Adipocyte (in vitro differentiated cells): Measurements from ENCODE around the gene IGF1R.
A peak's percentile ranks its signal among the peaks of the same experiment; 100 is the strongest.
"Not testable (repeated sequence)": the region's sequence is repeated elsewhere in the genome, so short reads cannot be mapped to it uniquely, and the experiment has no call there.

Source experiments
- DNase-seq: peaks from one replicate; pipeline ENCODE4 v3.0.0-alpha.2; 2015; ENCODE audit warnings: low read depth
- H3K27me3 ChIP-seq: replicated peaks from 2 replicates; pipeline ENCODE4 v1.7.0; 2013; ENCODE audit warnings: mild to moderate bottlenecking, low read length, moderate library complexity; ENCODE audit not compliant: control insufficient read depth, insufficient read depth
- H3K36me3 ChIP-seq: 2 replicates; pipeline ENCODE4 v1.7.0; 2013; ENCODE audit warnings: low read length, mild to moderate bottlenecking, moderate library complexity; ENCODE audit not compliant: control insufficient read depth, insufficient read depth, severe bottlenecking
- H3K4me1 ChIP-seq: 2 replicates; pipeline ENCODE4 v1.7.0; 2013; ENCODE audit warnings: mild to moderate bottlenecking, low read length, moderate library complexity; ENCODE audit not compliant: control insufficient read depth, insufficient read depth
- H3K4me3 ChIP-seq: 2 replicates; pipeline ENCODE4 v1.7.0; 2013; ENCODE audit warnings: mild to moderate bottlenecking, low read length, moderate library complexity
- H3K9ac ChIP-seq: 2 replicates; pipeline ENCODE4 v1.7.0; 2013; ENCODE audit warnings: mild to moderate bottlenecking, low read length, moderate library complexity
- H3K9me3 ChIP-seq: 2 replicates; pipeline ENCODE4 v1.7.0; 2013; ENCODE audit warnings: mild to moderate bottlenecking, low read length, moderate library complexity; ENCODE audit not compliant: control insufficient read depth

Gene IGF1R

DNA sequence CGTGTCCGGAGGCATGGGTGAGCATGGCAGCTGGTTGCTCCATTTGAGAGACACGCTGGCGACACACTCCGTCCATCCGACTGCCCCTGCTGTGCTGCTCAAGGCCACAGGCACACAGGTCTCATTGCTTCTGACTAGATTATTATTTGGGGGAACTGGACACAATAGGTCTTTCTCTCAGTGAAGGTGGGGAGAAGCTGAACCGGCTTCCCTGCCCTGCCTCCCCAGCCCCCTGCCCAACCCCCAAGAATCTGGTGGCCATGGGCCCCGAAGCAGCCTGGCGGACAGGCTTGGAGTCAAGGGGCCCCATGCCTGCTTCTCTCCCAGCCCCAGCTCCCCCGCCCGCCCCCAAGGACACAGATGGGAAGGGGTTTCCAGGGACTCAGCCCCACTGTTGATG is 309.7 kb downstream of the IGF1R start:
- no peak for DNase-seq
- Histone ChIP-seq H3K36me3 (peaks cover 45% of the 10 kb centered on the region), H3K4me3 (no peak overlapping the region), H3K4me1 (peaks cover 5% of the 10 kb centered on the region), H3K9me3 (peaks cover 16% of the 10 kb centered on the region), H3K27me3 (no peaks in the 10 kb centered on the region), H3K9ac (no peak overlapping the region)

DNA sequence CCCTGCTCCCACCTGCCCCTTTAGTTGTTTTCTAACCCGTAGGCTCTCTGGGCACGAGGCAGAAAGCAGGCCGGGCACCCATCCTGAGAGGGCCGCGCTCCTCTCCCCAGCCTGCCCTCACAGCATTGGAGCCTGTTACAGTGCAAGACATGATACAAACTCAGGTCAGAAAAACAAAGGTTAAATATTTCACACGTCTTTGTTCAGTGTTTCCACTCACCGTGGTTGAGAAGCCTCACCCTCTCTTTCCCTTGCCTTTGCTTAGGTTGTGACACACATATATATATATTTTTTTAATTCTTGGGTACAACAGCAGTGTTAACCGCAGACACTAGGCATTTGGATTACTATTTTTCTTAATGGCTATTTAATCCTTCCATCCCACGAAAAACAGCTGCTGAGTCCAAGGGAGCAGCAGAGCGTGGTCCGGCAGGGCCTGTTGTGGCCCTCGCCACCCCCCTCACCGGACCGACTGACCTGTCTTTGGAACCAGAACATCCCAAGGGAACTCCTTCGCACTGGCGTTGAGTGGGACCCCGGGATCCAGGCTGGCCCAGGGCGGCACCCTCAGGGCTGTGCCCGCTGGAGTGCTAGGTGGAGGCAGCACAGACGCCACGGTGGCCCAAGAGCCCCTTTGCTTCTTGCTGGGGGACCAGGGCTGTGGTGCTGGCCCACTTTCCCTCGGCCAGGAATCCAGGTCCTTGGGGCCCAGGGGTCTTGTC is 310.7 kb downstream of the IGF1R start:
- peaks cover 5% of the 10 kb centered on the region for H3K4me1 ChIP-seq
- no peak overlapping the region for H3K4me3 ChIP-seq
- DNase-seq, result no peak
- peaks cover 16% of the 10 kb centered on the region for H3K9me3 ChIP-seq
- peaks cover 45% of the 10 kb centered on the region for H3K36me3 ChIP-seq
- no peaks in the 10 kb centered on the region for H3K27me3 ChIP-seq
- no peak overlapping the region for H3K9ac ChIP-seq

DNA sequence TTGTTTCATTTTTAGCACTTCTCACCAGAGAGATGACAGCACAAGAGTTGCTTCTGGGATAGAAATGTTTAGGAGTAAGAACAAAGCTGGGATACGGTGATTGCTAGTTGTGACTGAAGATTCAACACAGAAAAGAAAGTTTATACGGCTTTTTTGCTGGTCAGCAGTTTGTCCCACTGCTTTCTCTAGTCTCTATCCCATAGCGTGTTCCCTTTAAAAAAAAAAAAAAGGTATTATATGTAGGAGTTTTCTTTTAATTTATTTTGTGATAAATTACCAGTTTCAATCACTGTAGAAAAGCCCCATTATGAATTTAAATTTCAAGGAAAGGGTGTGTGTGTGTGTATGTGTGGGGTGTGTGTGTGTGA is 311.3 kb downstream of the IGF1R start:
- no peak overlapping the region for H3K9ac ChIP-seq
- H3K9me3 ChIP-seq, result peaks cover 16% of the 10 kb centered on the region
- no peak overlapping the region for H3K4me3 ChIP-seq
- peaks cover 9% of the 10 kb centered on the region for H3K4me1 ChIP-seq
- peaks cover 45% of the 10 kb centered on the region for H3K36me3 ChIP-seq
- DNase-seq, result no peak
- H3K27me3 ChIP-seq, result no peaks in the 10 kb centered on the region

DNA sequence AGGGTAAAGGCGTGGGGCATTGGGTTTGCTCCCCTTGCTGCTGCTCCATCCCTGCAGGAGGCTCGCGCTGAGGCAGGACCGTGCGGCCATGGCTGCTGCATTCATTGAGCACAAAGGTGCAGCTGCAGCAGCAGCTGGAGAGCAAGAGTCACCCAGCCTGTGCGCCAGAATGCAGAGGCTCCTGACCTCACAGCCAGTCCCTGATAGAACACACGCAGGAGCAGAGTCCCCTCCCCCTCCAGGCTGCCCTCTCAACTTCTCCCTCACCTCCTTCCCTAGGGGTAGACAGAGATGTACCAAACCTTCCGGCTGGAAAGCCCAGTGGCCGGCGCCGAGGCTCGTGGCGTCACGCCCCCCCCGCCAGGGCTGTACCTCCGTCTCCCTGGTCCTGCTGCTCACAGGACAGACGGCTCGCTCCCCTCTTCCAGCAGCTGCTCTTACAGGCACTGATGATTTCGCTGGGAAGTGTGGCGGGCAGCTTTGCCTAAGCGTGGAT is 312.3 kb downstream of the IGF1R start:
- DNase-seq, result no peak
- H3K36me3 ChIP-seq, result peaks cover 45% of the 10 kb centered on the region

DNA sequence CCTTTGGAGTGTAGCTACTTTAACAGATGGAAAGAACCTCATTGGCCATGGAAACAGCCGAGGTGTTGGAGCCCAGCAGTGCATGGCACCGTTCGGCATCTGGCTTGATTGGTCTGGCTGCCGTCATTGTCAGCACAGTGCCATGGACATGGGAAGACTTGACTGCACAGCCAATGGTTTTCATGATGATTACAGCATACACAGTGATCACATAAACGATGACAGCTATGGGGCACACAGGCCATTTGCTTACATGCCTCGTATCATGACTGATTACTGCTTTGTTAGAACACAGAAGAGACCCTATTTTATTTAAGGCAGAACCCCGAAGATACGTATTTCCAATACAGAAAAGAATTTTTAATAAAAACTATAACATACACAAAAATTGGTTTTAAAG is 315.1 kb downstream of the IGF1R start:
- Histone ChIP-seq H3K36me3 (peaks cover 35% of the 10 kb centered on the region), H3K4me3 (no peak overlapping the region), H3K9me3 (peaks cover 16% of the 10 kb centered on the region), H3K4me1 (peaks cover 11% of the 10 kb centered on the region), H3K9ac (no peak overlapping the region), H3K27me3 (no peaks in the 10 kb centered on the region)
- no peak for DNase-seq

More for the DNA sequence above, 312.3 kb downstream of the IGF1R start:
- H3K4me1 ChIP-seq, result peaks cover 6% of the 10 kb centered on the region
- H3K9ac ChIP-seq, result no peak overlapping the region
- no peak overlapping the region for H3K4me3 ChIP-seq
- peaks cover 16% of the 10 kb centered on the region for H3K9me3 ChIP-seq
- no peaks in the 10 kb centered on the region for H3K27me3 ChIP-seq

DNA sequence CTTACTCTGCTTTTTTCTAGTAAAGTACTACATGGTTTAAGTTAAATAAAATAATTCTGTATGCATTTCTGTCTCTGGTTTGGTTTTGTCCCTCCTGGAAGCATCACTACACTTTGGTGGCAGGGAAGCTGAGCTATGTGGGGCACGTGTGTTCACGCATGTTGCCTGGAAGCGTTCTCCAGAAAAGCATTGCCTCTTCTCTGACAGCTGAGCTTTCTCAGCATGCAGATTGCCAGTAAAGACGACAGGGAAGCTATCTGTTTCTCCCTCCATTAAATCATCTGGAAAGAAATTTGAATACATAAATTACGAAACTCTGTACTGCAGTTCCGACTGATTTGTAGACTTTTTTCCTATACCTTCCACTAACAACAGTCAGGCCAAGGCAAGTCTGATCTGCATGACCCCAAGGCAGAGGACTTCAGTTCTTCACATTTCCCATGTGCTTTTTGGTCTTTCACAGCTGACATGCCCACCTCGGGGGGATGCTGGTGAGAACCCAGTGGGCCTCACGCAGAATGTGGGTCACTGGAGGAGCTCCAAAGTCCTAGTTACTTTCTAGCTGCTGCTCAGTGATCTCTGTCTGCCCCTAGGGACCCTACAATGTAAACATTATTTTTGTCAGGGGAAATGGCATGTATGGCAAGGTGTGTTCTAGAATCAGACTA is 316.3 kb downstream of the IGF1R start:
- DNase-seq, result peak; percentile 13
- no peak overlapping the region for H3K4me3 ChIP-seq
- H3K27me3 ChIP-seq, result no peaks in the 10 kb centered on the region
- peaks cover 27% of the 10 kb centered on the region for H3K36me3 ChIP-seq
- peaks cover 11% of the 10 kb centered on the region for H3K4me1 ChIP-seq
- H3K9ac ChIP-seq, result no peak overlapping the region
- peaks cover 16% of the 10 kb centered on the region for H3K9me3 ChIP-seq

DNA sequence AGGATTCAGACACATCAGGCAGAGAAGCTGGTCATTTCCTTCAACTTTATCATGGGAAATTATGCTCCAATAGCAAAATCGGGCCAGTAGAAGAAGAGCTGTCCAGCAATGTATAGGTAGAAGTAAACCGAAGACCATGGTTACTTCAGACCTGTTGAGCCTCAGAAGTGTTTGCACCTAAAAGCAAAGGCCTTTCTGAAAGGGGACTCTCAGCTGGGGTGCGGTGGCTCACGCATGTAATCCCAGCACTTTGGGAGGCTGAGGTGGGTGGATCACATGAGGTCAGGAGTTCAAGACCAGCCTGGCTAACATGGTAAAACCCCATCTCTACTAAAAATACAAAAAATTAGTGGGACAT is 316.8 kb downstream of the IGF1R start:
- Histone ChIP-seq H3K9me3 (peaks cover 16% of the 10 kb centered on the region), H3K4me1 (peaks cover 11% of the 10 kb centered on the region), H3K36me3 (peaks cover 27% of the 10 kb centered on the region)
- not testable (repeated sequence) for H3K9ac ChIP-seq, H3K4me3 ChIP-seq, DNase-seq, H3K27me3 ChIP-seq

DNA sequence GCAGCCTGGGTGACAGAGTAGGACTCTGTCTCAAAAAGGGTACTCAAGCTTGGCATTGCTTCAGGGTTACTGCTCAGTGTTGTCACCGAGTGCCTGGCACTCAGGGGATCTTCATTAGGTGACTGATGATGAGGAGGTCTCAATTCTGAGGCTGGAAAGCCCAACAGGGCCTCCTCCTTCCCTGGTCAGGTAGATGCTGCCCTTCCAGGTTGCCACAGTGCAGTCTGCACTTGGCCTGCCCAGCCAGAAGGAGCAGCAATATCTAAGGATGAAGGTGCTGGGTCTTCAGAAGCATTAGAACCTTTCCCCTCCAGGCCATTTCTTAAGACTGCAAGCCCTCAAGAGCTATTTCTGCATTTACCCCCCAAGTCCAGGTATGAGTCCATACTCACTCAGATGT is 317.3 kb downstream of the IGF1R start:
- H3K4me3 ChIP-seq, result no peak overlapping the region
- H3K9me3 ChIP-seq, result peaks cover 16% of the 10 kb centered on the region
- DNase-seq, result no peak
- H3K27me3 ChIP-seq, result no peaks in the 10 kb centered on the region
- peaks cover 11% of the 10 kb centered on the region for H3K4me1 ChIP-seq
- peaks cover 22% of the 10 kb centered on the region for H3K36me3 ChIP-seq
- H3K9ac ChIP-seq, result no peak overlapping the region

DNA sequence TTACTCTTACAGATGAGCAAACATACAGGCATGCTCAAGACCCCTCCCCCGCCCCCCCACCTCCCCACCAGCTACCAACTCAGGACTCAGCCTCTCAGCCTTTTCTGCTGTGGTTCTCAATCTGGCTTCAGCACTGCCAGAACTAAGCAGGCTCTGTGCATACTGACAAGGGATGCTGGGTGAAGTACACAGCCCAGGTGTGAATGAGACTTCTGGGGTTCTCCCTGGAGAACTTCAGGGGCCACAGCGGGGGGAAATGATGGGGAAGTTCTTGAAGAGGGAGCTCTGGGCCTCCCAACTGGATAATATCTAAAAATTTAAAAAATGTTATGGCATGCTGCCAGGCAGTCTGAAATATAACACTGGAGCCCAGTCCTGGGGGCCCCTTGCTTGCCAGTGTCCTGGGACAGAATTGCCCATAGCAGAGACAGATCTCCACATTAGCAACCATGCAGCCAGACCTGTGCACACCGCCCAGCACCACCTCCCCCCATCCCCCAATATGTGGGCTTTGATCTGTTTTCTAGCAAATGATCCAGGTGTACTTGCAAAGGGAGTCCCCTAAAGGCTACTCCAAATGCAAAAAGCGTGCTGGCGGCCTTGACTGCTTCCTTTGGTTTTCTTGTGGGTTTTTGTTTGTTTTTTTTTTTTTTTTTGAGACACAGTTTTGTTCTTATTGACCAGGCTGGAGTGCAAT is 317.9 kb downstream of the IGF1R start:
- Histone ChIP-seq H3K4me1 (peaks cover 11% of the 10 kb centered on the region), H3K9me3 (peaks cover 16% of the 10 kb centered on the region), H3K9ac (no peak overlapping the region), H3K27me3 (no peaks in the 10 kb centered on the region), H3K4me3 (no peak overlapping the region), H3K36me3 (peaks cover 16% of the 10 kb centered on the region)
- peak; percentile 54 for DNase-seq

DNA sequence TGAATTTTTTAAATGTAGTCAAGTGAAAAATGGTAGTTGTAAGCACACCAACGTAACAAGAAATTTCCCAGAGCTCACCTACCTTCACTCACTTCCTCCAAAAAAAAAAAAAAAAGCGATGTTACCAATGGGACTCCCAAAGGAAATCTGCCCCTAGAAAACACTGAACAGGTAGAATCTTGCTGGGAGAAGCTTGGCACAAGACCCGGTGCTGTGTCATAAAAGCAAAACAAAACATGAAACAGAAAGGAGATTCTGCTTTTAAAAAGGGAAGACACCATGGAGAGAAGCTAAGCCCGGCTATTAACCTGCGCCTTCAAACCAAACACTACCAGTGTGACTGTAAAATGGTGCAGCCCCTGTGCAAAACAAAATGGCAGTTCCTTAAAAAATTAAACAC is 318.8 kb downstream of the IGF1R start:
- H3K9ac ChIP-seq, result no peak overlapping the region
- H3K36me3 ChIP-seq, result peaks cover 7% of the 10 kb centered on the region
- peaks cover 11% of the 10 kb centered on the region for H3K4me1 ChIP-seq
- H3K4me3 ChIP-seq, result no peak overlapping the region
- no peak for DNase-seq
- peaks cover 7% of the 10 kb centered on the region for H3K9me3 ChIP-seq
- H3K27me3 ChIP-seq, result no peaks in the 10 kb centered on the region

DNA sequence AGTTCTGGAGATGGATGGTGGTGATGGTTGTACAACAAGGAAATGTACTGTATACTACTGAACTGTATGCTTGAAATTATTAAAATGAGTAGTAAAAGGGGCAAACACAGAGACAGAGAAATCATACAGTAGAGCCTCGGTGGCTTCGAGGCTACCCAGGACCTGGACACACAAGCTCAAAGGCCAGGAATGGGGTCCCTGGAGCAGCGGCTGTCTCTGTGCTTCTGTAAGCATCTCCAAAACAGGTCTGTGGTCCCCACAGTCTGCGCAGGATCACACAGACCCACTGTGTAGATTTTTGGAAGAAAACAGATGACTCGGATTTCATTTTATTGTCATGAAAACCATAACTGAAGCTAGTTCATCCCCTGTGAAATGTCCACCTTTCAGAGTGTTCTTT is 319.6 kb downstream of the IGF1R start:
- no peak for DNase-seq
- Histone ChIP-seq H3K27me3 (no peaks in the 10 kb centered on the region), H3K4me1 (peaks cover 11% of the 10 kb centered on the region), H3K4me3 (no peak overlapping the region), H3K9ac (no peak overlapping the region), H3K36me3 (no peaks in the 10 kb centered on the region), H3K9me3 (no peaks in the 10 kb centered on the region)
